NCI-H1105 (cell line): Measurements from ENCODE around the gene SP2.
A peak's percentile ranks its signal among the peaks of the same experiment; 100 is the strongest.

Source experiments
- DNase-seq: peaks from one replicate; lab custom pipeline; 2025; lab: John Stamatoyannopoulos, UW

The SP2 gene

GRCh38 chr17:47973541-47973940 lies 77.5 kb downstream of the SP2 start:
- DNase-seq = no peak

GRCh38 chr17:47975189-47975822 lies 79.3 kb downstream of the SP2 start:
- DNase-seq = no peak

- DNase-seq = no peak
Observed at GRCh38 chr17:47975823-47976205, 79.8 kb downstream of the SP2 start.

GRCh38 chr17:47978324-47978723 lies 82.3 kb downstream of the SP2 start:
- peak; percentile 41 for DNase-seq
